Tibial nerve (tissue), 4 donors: ENCODE measurements around the gene FOXE1. TPM values are rescaled to one million over a fixed set of nuclear protein-coding genes. Genes with fewer than 3 reads are reported as not detected.

Experiments
- DNase-seq, 2 donors: peaks; one replicate each; pipeline ENCODE4 v3.0.0-alpha.2; 2019; ENCODE audit warnings: low spot score in 2 of 2
- H3K27ac ChIP-seq, 4 donors: fragments of 200-600 bp; sonication (generic) in 3 of 4; one replicate each; pipeline ENCODE4 v1.5.1; 2017 to 2019; ENCODE audit warnings: mild to moderate bottlenecking in 1 of 4
- H3K27me3 ChIP-seq, 2 donors: fragments of 200-600 bp; sonication (generic) in 1 of 2; one replicate each; pipeline versions ENCODE4 v1.5.1 to v1.6.0; 2017 to 2019
- H3K36me3 ChIP-seq, 3 donors: fragments of 200-600 bp; sonication (generic); one replicate each; pipeline ENCODE4 v1.5.1; 2018 to 2019
- H3K4me1 ChIP-seq, 4 donors: fragments of 200-600 bp; sonication (generic) in 3 of 4; one replicate each; pipeline ENCODE4 v1.5.1; 2017 to 2019
- H3K4me3 ChIP-seq, 4 donors: fragments of 200-600 bp; sonication (generic) in 3 of 4; one replicate each; pipeline ENCODE4 v1.5.1; 2017 to 2019; ENCODE audit warnings: mild to moderate bottlenecking in 1 of 4, moderate library complexity in 1 of 4
- H3K9me3 ChIP-seq, 4 donors: fragments of 200-600 bp; sonication (generic) in 3 of 4; one replicate each; pipeline ENCODE4 v1.5.1; 2017 to 2019
- EP300 ChIP-seq, 2 donors: sonication (generic); formaldehyde crosslinking; IDR thresholded peaks; one replicate each; pipeline ENCODE4 v1.6.1; 2017; ENCODE audit warnings: antibody characterized with exemption in 2 of 2, mild to moderate bottlenecking in 1 of 2
- POLR2A ChIP-seq, 2 donors: fragments of 450-650 bp; IDR thresholded peaks; one replicate each; pipeline ENCODE4 v1.6.1; 2017; ENCODE audit warnings: antibody characterized with exemption in 2 of 2, mild to moderate bottlenecking in 2 of 2, moderate library complexity in 2 of 2
- WGBS, 2 donors: methylation state at CpG; one replicate each; pipeline ENCODE4 v1.1.5; 2018; 5-methylcytosine and 5-hydroxymethylcytosine counted together
- total RNA-seq, 4 donors: library from RNA; depleted of rRNA; stranded (reverse); fragments of >200 nt; gene quantifications; one replicate each; pipeline ENCODE4 v1.1.0, GENCODE V29; 2016
- TF ChIP-seq, protein P1 (sequence below), 5 experiments: fragments of 200-600 bp in 3 of 5; fragments of 450-650 bp in 2 of 5; sonication (generic) in 3 of 5; IDR thresholded peaks; one replicate each; pipeline ENCODE4 v1.5.1; 2016 to 2019; ENCODE audit warnings: antibody characterized with exemption in 5 of 5, mild to moderate bottlenecking in 3 of 5, moderate library complexity in 2 of 5

The FOXE1 gene
- total RNA-seq, 4 donors from 2014 or later: not detected

DNA sequence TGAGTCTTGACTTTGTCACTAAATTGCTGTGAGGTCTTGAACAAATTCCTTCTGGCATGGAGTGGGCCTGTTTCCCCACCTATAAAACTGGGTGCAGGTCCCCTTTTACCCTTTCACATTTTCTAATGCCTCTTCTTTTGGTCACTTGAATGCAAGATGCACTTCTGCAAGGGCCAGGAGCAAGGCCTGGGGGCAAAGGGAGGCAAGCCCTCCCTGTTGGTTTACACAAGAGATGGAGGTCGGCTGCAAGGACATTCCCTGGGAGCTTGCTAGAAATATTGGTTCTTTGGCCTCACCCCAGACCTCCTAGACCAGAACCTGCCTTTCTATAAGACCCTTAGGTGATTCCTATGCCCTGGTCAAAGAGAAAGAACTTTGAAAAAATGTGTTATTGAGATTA is 5.8 kb downstream of the FOXE1 start:
- Histone ChIP-seq H3K4me3 (no peak overlapping the region), H3K4me1 (peaks cover 0 to 23% (median 0%) of the 10 kb centered on the region in 4 donors), H3K36me3 (no peaks in the 10 kb centered on the region), H3K27ac (no peak overlapping the region), H3K27me3 (peaks cover 0 to 71% of the 10 kb centered on the region in 2 donors), H3K9me3 (no peaks in the 10 kb centered on the region)
- DNase-seq: no peak
- no peak for TF ChIP-seq EP300 (IDR thresholded peaks at IDR 0.05)
- TF ChIP-seq, protein P1, sequence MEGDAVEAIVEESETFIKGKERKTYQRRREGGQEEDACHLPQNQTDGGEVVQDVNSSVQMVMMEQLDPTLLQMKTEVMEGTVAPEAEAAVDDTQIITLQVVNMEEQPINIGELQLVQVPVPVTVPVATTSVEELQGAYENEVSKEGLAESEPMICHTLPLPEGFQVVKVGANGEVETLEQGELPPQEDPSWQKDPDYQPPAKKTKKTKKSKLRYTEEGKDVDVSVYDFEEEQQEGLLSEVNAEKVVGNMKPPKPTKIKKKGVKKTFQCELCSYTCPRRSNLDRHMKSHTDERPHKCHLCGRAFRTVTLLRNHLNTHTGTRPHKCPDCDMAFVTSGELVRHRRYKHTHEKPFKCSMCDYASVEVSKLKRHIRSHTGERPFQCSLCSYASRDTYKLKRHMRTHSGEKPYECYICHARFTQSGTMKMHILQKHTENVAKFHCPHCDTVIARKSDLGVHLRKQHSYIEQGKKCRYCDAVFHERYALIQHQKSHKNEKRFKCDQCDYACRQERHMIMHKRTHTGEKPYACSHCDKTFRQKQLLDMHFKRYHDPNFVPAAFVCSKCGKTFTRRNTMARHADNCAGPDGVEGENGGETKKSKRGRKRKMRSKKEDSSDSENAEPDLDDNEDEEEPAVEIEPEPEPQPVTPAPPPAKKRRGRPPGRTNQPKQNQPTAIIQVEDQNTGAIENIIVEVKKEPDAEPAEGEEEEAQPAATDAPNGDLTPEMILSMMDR (IDR thresholded peaks at IDR 0.05): no peak
- 46 to 54% methylated on average over 1 of the region's 1 CpG for WGBS, 2 donors

DNA sequence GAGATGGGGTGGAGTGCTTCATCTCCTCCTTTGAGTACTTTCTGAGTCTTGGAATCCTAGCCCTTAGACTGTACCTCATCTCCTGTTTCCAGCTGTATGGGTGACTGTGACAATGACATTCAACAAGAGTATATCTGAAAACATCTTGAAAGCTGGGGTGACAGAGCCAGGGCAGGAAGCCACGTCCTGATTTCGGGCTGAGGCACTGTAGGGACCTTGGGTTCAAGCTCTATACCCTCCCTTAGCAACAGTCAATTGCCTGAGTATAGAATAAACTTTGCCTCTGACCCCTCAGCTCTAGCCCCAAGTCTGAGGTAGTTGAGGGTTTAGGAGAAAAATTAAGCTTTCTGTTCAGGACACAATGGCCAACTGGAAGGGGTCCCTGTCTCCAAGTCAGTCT is 6.3 kb downstream of the FOXE1 start:
- no peak for DNase-seq
- no peak overlapping the region for H3K27ac ChIP-seq
- 38 to 54% methylated on average over 2 of the region's 2 CpGs for WGBS, 2 donors
- peaks cover 0 to 20% (median 0%) of the 10 kb centered on the region in 4 donors for H3K4me1 ChIP-seq
- H3K36me3 ChIP-seq: no peaks in the 10 kb centered on the region
- no peak overlapping the region for H3K4me3 ChIP-seq
- H3K27me3 ChIP-seq: peaks cover 0 to 68% of the 10 kb centered on the region in 2 donors
- TF ChIP-seq POLR2A (IDR thresholded peaks at IDR 0.05) (no peak), EP300 (IDR thresholded peaks at IDR 0.05) (no peak)
- TF ChIP-seq, protein P1 (IDR thresholded peaks at IDR 0.05): no peak
- peaks cover 0 to under 1% (median 0%) of the 10 kb centered on the region in 4 donors for H3K9me3 ChIP-seq

- TF ChIP-seq, protein P1 (IDR thresholded peaks at IDR 0.05): no peak
- TF ChIP-seq EP300 (IDR thresholded peaks at IDR 0.05): no peak
- TF ChIP-seq POLR2A (IDR thresholded peaks at IDR 0.05): no peak
- Histone ChIP-seq H3K27me3 (peaks cover 0 to 56% of the 10 kb centered on the region in 2 donors), H3K4me3 (no peak overlapping the region), H3K4me1 (peaks cover 0 to 10% (median 0%) of the 10 kb centered on the region in 4 donors), H3K36me3 (no peaks in the 10 kb centered on the region), H3K27ac (no peak overlapping the region), H3K9me3 (peaks cover 0 to 13% (median 3%) of the 10 kb centered on the region in 4 donors)
- no peak for DNase-seq
- WGBS, 2 donors: 31 to 32% methylated on average over 8 to 9 of the region's 10 CpGs
Measured at GRCh38 chr9:97860451-97861147, 7.6 kb downstream of the FOXE1 start.

- no peaks in the 10 kb centered on the region for H3K36me3 ChIP-seq
- 67 to 73% methylated on average over 5 of the region's 5 CpGs for WGBS, 2 donors
- no peak for DNase-seq
- TF ChIP-seq EP300 (IDR thresholded peaks at IDR 0.05) (no peak), POLR2A (IDR thresholded peaks at IDR 0.05) (no peak)
- TF ChIP-seq, protein P1 (IDR thresholded peaks at IDR 0.05): no peak
- H3K27me3 ChIP-seq: peaks cover 0 to 51% of the 10 kb centered on the region in 2 donors
- H3K9me3 ChIP-seq: peaks cover 0 to 18% (median 6%) of the 10 kb centered on the region in 4 donors
- peaks cover 0 to 9% (median 0%) of the 10 kb centered on the region in 4 donors for H3K4me1 ChIP-seq
- H3K27ac ChIP-seq: no peak overlapping the region
- H3K4me3 ChIP-seq: no peak overlapping the region
Measured at GRCh38 chr9:97861148-97861475, 8.1 kb downstream of the FOXE1 start.

- 50 to 60% methylated on average over 7 of the region's 7 CpGs for WGBS, 2 donors
- H3K9me3 ChIP-seq: peaks cover 0 to 33% (median 10%) of the 10 kb centered on the region in 4 donors
- no peak overlapping the region for H3K4me3 ChIP-seq
- no peak for DNase-seq
- peaks cover 0 to 29% of the 10 kb centered on the region in 2 donors for H3K27me3 ChIP-seq
- no peak overlapping the region for H3K27ac ChIP-seq
- peaks cover 0 to under 1% (median 0%) of the 10 kb centered on the region in 4 donors for H3K4me1 ChIP-seq
- no peaks in the 10 kb centered on the region for H3K36me3 ChIP-seq
- TF ChIP-seq POLR2A (IDR thresholded peaks at IDR 0.05) (no peak), EP300 (IDR thresholded peaks at IDR 0.05) (no peak)
- TF ChIP-seq, protein P1 (IDR thresholded peaks at IDR 0.05): no peak
Measured at GRCh38 chr9:97863314-97863713, 10.3 kb downstream of the FOXE1 start.
